ENCODE results near the gene ZNF648. TPM values are rescaled to one million over a fixed set of nuclear protein-coding genes. Genes with fewer than 3 reads are reported as not detected.

Gene ZNF648
- total RNA-seq, 1 donor from 2014 or later: not detected

DNA sequence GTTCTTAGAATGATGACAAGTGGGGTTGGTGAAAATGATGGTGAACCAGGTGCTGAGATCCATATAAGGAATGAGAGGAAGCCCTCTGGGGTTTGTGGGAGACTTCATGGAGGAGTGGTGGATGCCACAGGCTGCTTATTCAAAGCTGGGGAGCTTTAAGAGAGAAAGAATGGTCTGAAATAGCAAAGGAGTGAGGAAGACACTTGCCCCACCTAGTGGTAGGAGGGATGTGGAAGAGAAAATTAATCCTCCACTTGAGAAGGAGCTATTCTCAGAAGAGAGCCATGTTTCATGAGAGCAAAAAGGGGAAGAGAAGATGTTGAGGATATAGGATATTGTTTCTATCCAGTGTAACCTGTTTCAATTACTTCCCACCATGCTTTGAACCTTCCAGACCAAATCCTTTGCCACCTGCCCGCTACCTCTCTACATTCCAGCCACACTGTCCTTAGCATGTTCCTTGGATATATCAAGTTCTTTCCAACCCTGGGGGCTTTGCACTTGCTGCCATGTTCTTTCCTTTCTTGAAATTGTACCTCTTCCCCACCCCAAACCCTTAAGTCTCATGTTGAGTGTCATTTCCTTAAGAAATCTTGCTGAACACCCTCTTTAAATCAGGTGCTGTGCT, 19.6 kb upstream of the ZNF648 start:
- ATAC-seq (ENCODE audit: low read depth) (no peak), DNase-seq (no peak)
- Mint-ChIP-seq H3K27ac (no peak overlapping the region), H3K27me3 (no peaks in the 10 kb centered on the region), H3K4me3 (no peak overlapping the region), H3K36me3 (ENCODE audit: low read depth) (no peaks in the 10 kb centered on the region), H3K9me3 (no peaks in the 10 kb centered on the region), H3K4me1 (peaks cover 4% of the 10 kb centered on the region)
- POLR2A ChIA-PET: no interaction called here
- intact Hi-C loops (cut with micrococcal nuclease): loop anchor here (1.0 kb wide), 1 partner anchor 602 kb away; no protein-coding TSS in a partner anchor
- TF ChIP-seq, protein P1, sequence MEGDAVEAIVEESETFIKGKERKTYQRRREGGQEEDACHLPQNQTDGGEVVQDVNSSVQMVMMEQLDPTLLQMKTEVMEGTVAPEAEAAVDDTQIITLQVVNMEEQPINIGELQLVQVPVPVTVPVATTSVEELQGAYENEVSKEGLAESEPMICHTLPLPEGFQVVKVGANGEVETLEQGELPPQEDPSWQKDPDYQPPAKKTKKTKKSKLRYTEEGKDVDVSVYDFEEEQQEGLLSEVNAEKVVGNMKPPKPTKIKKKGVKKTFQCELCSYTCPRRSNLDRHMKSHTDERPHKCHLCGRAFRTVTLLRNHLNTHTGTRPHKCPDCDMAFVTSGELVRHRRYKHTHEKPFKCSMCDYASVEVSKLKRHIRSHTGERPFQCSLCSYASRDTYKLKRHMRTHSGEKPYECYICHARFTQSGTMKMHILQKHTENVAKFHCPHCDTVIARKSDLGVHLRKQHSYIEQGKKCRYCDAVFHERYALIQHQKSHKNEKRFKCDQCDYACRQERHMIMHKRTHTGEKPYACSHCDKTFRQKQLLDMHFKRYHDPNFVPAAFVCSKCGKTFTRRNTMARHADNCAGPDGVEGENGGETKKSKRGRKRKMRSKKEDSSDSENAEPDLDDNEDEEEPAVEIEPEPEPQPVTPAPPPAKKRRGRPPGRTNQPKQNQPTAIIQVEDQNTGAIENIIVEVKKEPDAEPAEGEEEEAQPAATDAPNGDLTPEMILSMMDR (IDR thresholded peaks at IDR 0.05): peak; percentile 27
- CTCF ChIA-PET: interaction anchor here (0.9 to 4.2 kb wide), 12 partner anchors 9 to 602 kb away, joined by 3 to 29 read pairs (median 4); partner anchors contain the start of gene TEDDM1

DNA sequence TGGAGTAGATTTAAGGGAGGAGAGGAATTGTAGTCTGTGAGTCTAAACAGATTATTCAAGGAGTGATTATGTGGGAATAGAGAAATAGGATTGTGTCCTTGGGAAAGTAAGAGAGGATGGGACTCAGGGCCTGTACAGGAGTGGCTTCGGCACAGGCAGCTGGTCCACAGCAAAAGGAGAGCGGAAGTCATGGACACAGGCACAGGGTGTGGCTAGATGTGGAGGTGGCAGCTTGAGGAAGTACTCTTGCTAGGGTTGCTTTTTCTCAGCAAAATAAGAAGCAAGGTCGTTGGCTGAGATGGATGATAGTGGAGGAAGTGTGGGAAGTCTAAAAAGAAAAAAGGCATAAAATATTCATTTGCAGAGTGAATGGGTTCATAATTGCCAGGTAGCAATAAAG, 18.5 kb upstream of the ZNF648 start:
- ChIA-PET CTCF (interaction anchor here (0.9 to 4.2 kb wide), 3 partner anchors 25 to 601 kb away, joined by 3 to 29 read pairs (median 6); no protein-coding TSS in a partner anchor), POLR2A (no interaction called here)
- Mint-ChIP-seq H3K27ac (no peak overlapping the region), H3K36me3 (ENCODE audit: low read depth) (no peaks in the 10 kb centered on the region), H3K4me1 (peaks cover 4% of the 10 kb centered on the region), H3K27me3 (peaks cover 1% of the 10 kb centered on the region), H3K4me3 (no peak overlapping the region), H3K9me3 (no peaks in the 10 kb centered on the region)
- DNase-seq (no peak), ATAC-seq (ENCODE audit: low read depth) (no peak)
- TF ChIP-seq, protein P1 (IDR thresholded peaks at IDR 0.05): no peak
- intact Hi-C loops (cut with micrococcal nuclease): no loop called here

- Mint-ChIP-seq H3K4me1 (no peaks in the 10 kb centered on the region), H3K27me3 (peaks cover 18% of the 10 kb centered on the region), H3K27ac (no peak overlapping the region), H3K4me3 (no peak overlapping the region), H3K36me3 (ENCODE audit: low read depth) (no peaks in the 10 kb centered on the region), H3K9me3 (no peaks in the 10 kb centered on the region)
- DNase-seq (no peak), ATAC-seq (ENCODE audit: low read depth) (no peak)
- intact Hi-C loops (cut with micrococcal nuclease): no loop called here
- TF ChIP-seq, protein P1 (IDR thresholded peaks at IDR 0.05): no peak
- CTCF ChIA-PET: interaction anchor here (1.0 kb wide), 1 partner anchor 9 kb away, joined by 4 read pairs; no protein-coding TSS in a partner anchor
- POLR2A ChIA-PET: no interaction called here
Measured at GRCh38 chr1:182071924-182072323, 10.4 kb upstream of the ZNF648 start.

GRCh38 chr1:182069028-182069466, 7.5 kb upstream of the ZNF648 start:
- TF ChIP-seq, protein P1 (IDR thresholded peaks at IDR 0.05): no peak
- ChIA-PET CTCF (no interaction called here), POLR2A (no interaction called here)
- no peak overlapping the region for H3K27ac Mint-ChIP-seq
- intact Hi-C loops (cut with micrococcal nuclease): no loop called here
- no peaks in the 10 kb centered on the region for H3K9me3 Mint-ChIP-seq
- no peak overlapping the region for H3K4me3 Mint-ChIP-seq
- no peaks in the 10 kb centered on the region for H3K4me1 Mint-ChIP-seq
- ATAC-seq (ENCODE audit: low read depth) (no peak), DNase-seq (no peak)
- peaks cover 24% of the 10 kb centered on the region for H3K27me3 Mint-ChIP-seq
- no peaks in the 10 kb centered on the region for H3K36me3 Mint-ChIP-seq (ENCODE audit: low read depth)

GRCh38 chr1:182066934-182067333, 5.4 kb upstream of the ZNF648 start:
- TF ChIP-seq, protein P1 (IDR thresholded peaks at IDR 0.05): no peak
- DNase-seq (no peak), ATAC-seq (ENCODE audit: low read depth) (no peak)
- intact Hi-C loops (cut with micrococcal nuclease): no loop called here
- Mint-ChIP-seq H3K4me1 (no peaks in the 10 kb centered on the region), H3K27me3 (peaks cover 37% of the 10 kb centered on the region), H3K27ac (no peak overlapping the region), H3K36me3 (ENCODE audit: low read depth) (no peaks in the 10 kb centered on the region), H3K9me3 (no peaks in the 10 kb centered on the region), H3K4me3 (no peak overlapping the region)
- POLR2A ChIA-PET: no interaction called here
- CTCF ChIA-PET: interaction anchor here (1.1 kb wide), 1 partner anchor 16 kb away, joined by 3 read pairs; no protein-coding TSS in a partner anchor

All from activated B cell treated with CpG ODN at 0.5 μM for 24 hours (primary cell).